HG02763 (cell line): ENCODE data around the gene PRM2.

Experiments used
- ATAC-seq: cut with Tn5 transposase; IDR thresholded peaks from one replicate; pipeline ENCODE4 v1.9.1; 2021; ENCODE audit warnings: mild to moderate bottlenecking, moderate library complexity; ENCODE audit not compliant: unreplicated experiment

PRM2 gene

DNA sequence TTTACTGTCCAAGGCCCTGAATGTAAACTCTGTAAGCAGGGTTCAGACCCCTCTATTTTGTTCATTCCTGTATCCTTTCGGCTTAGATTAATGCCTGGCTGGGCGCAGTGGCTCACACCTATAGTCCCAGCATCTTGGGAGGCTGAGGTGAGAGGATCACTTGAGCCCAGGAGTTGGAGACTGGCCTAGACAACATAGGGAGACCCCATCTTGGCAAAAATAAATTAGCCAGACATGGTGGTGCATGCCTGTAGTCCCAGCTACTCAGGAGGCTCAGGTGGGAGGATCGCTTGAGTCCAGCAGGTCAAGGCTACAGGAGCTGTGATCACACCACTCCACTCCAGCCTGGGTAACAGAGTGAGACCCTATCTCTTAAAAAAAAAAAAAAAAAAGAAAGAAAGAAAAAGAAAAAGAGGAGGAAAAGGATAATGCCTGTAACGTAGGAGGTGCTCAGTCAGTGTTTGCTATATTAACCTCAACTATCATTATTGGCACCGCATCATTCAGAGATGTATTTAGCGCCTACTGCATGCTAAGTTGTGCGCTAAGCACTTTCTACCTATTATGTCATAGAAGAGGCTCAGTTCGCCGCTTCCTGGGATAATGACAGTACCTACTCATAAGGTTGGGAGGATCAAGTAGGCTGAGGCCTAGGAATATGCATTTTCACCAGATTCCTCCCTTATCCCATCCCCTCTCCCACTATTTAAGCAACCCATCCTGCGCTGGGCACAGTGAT lies 25.3 kb downstream of the PRM2 start:
- ATAC-seq = no peak

DNA sequence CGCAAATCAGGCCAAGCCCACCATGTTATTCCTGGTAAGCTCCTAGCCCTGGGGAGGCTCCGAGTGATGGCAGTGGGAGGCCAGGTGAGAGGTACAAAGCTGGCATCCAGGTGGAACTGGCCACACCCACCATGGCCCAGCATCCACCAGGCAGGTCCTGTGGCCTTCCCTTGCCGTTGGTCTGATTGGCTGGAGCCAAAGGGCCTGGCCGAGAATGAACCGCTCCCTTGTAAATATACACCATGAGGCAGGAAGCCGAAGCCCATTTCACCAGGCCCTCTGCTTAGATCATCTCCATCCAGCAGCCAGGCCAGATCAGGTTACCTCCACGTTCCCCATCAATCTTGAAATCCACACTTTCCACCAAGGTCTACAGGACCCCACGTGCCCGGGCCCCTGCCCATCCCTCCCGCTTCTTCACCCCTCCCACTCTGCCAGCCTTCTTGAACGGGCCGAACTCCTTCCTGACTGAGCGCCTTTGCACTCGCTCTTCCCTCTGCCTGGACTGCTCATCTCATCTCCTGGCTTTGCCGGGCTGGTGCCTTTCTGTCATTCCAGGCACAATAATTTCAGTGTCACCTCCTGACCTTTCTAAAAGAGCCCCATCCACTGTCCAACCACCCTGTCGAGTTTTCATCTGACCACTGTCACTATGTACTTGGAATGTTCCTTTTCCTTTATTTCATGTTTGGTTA lies 26.0 kb downstream of the PRM2 start:
- ATAC-seq = no peak

DNA sequence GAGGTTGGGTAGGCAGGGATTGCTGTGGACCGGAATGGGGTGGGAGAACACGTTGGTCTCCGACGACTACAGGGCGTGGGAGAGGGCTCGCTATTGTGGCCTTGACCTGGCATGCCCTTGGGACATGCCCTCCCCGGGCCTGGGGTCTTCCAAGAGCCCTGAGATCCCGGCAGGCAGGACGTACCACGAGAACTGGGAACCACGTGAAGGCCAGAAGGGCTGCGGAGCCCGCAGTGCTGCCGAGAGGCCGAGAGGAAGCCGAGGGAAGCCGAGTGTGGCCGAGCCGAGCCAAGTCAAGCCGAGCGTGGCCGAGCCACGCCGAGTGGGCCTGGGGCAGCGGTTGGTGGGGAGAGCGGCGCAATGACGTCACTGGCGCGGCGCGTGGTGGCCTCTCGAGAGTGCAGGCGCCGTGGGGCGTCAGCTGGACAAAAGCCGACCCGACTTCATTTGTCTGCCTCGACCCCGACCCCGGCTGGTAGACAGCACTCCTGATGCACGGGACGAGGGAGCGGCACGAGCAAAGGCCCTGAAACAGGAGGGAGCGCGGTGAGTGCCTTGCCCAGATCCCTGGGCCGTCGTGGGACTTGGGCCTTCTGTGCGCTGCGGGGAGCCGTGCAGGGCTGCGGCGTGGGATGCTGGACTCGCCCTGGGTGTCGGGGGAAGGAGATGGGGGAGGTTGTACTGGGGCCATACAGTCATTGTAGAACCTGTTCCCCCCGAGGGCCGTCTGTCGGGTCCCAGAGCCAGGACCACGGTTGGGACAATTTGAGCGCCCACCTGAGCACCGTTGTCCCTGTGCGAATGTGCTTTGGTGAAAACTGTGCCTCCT lies 26.8 kb downstream of the PRM2 start:
- ATAC-seq = no peak

DNA sequence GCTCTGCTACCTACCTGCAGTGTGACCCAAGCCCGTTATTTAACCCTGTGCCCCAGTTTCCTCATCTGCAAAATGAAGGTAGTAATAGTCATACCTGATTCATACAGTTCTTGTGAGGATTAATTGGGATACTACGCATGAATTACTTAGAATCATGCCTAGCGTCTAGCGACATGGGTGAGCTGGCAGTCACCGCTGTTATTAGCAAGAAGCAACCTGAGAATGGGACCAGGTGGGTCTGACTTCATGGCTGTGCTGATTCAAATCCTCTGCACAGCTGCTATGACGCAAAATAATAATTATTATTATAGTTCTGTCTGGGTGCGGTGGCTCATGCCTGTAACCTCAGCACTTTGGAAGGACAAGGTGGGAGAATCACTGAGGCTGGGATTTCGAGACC lies 28.1 kb downstream of the PRM2 start:
- no peak for ATAC-seq

GRCh38 chr16:11245988-11246387 lies 30.3 kb downstream of the PRM2 start:
- no peak for ATAC-seq

DNA sequence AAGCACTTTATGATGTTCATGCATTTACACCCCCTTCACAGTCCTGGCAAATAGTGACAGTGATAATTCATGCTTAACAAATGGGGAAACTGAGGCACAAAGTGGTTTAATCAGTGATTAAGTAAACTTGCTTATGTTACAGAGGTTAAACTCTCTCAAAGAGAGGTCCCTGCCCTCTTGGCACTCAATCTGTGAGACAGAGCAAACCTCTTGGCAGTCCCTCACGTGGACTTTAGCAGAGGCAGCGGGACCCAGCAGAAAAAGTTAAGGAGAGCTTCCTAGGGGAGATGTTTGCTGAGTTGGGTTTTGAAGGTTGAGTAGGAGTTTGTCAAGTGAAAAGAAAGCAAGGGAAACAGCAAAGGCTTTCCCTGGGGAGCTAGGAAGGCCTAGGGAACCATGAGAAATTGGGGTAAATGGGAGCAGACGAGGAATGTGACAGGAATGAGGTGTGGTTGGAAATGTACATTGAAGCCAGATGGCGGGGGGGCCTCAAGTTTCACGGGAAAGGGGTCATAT lies 31.0 kb downstream of the PRM2 start:
- no peak for ATAC-seq

- no peak for ATAC-seq
Observed at GRCh38 chr16:11242658-11243057, 33.6 kb downstream of the PRM2 start.

DNA sequence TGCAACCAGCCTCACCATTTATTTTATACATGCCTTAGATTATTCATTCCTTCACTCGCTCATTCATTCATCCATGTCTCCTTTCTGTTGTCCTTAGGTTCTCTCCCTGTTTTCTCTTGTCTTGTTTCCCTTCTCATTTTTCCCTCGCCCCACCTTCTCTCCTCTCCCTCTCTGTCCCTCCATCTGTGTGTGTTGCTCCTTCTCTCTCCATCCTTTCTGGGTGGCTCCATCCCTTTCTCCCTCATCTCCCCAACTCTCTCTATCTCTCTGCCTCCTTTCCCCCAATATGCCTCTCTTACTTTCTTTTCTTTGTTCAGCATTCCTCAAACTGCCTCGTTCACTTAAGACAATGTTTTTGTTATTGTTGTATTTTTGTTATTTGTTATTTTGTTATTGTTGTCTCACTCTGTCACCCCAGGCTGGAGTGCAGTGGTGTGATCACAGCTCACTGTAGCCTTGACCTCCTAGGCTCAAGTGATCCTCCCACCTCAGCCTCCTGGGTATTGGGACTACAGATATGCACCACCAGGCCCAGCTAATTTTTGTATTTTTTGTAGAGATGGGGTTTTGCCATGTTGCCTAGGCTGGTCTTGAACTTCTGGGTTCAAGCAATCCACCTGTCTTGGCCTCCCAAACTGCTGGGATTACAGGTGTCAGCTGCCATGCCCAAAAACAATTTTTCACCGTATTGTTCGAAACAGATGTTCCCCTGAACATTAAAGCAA lies 34.6 kb downstream of the PRM2 start:
- no peak for ATAC-seq

DNA sequence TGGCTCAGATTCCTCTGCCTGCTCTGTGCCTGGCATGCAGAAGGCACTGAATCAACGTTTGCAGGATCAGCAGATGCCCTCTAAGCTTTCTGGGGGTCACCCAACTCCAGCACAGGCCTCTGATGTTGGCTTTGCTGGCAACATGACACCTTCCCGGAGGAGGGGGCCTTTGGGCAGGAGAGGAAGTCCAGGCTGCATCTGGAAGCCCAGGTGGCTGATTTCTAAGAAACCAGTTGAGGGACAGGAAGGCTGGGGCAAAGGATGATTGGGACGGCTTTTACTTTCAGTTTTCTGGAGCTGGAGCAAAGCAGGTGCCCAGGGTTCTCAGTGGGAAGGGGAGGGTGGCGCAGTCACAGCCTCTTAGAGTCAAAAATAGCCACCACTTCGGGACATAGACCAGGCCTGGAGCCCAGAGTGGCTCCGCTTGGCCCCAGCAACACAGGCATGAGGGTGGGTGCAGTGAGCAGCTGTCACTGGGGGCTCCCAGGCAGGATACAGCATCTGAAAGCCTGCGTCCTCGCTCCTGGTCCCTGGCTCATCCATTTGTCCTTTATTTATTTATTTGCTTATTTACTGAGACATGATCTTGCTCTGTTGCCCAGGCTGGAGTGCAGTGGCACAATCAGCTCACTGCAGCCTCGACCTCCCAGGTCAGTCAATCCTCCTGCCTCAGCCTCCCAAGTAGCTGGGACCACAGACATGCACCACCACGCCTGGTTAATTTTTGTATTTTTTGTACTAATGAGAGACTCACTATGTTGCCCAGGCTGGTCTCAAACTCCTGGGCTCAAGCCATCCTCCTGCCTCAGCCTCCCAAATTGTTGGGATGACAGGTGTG lies 35.4 kb downstream of the PRM2 start:
- no peak for ATAC-seq

GRCh38 chr16:11239644-11240632 lies 36.3 kb downstream of the PRM2 start:
- ATAC-seq = no peak

DNA sequence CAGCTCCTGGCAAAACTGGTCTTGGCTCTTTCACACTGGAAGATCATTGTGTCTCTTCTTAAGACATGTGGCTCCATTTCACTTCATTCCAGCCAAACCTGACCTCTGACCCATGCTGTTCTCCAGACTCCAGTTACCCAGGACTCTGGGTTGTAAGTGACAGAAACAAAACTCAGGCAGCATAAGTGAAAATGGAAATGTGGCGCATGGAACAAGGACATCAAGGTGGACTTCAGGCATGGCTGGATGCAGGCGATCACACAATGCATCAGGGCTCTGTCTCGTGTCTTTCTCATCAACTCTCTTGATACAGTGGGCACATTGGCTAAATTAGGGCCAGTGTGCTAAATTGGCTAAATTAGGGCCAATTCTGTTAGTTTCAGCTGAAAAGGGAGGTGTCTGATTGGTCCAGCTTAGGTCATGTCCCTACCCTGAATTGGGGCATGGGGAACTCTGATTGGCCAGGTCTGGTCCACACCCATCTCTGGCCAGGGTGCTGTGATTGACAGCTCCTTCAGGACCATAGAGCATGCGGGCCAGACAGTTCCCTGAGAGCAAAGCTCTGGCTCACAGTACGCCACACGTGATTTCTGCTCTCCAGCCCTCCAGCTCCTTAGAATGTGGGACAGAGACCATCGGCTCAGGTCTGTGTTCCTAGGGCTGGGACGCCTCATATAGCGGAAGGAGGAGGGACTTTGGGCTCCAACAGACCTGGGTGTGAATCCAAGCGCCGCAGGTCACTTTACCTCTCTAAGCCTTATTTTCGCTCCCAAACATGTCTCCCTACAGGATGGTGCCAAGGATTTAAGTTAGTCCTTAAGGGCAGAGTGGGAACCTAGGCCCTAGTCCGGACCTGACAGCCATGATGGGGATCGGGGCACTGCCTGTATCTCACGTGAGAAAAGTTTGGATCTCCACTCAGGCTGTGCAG lies 37.7 kb downstream of the PRM2 start:
- ATAC-seq = no peak

DNA sequence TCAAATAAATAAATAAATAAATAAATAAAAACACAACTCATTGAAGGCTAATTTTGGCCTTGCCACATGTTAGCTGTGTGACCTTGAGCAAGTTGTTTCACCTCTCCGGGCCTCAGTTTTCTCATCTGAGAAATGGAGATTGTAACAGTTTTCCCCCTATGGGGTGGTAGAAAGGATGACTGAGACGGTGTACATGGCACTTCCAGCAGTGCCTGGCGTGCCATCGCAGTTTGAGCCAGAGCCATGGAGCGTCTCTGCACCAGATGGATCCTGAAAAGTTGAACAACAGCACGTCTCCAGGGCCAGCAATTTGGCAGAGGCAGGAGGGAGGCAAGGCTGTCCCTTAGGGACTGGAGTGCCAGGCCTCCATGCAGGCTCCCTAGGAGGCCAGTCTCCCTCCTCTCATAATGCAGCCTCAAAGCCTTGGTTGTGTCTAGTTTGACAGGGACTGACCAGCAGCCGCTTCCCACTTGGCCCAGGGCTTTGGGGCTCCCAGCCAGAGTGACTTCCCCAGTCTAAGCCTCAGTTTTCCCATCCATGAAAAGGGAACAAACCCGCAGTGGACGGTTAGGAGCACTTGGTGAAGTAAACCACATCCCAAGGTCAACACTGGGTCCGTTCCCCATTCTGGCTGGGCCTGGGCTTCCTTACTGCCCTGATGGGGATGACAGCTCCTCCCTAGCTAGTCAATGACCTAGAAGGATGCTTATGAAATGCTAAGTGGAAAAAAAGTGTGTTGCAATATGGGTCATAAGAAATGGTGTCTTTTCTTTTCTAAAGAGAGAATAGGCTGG lies 39.6 kb downstream of the PRM2 start:
- ATAC-seq = no peak

GRCh38 chr16:11235703-11235991 lies 40.6 kb downstream of the PRM2 start:
- ATAC-seq = no peak

DNA sequence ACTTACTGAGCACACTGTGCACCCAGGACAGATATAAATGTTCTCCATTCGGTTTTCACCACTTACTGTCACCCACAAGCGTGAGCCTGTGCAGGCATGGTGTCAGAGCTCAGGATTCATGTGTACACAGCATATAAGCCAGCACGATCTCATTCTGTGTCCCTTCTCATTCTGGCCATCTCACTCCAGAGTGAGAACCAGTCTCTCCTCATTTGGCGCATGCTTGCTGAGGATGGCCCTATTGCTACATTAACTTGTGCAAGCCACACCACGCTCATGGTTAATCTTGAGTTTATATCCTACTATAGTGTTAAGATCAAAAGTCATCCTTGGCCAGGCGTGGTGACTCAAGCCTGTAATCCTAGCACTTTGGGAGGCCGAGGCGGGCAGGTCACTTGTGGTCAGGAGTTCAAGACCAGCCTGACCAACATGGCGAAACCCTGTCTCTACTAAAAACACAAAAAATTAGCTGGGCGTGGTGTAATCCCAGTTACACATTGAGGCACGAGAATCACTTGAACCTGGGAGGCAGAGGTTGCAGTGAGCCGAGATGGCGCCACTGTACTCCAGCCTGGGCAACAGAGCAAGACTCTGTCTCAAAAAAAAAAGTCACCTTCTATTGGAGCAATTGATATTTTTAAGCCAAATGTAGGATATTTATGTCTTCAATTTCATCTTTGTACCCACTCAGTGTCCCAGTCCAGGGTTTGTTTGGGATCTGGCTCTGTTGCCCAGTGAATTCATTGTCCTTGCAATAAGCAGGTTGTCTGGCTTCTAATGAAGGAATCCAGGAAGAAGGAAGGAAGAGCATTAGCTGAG lies 41.2 kb downstream of the PRM2 start:
- no peak for ATAC-seq

DNA sequence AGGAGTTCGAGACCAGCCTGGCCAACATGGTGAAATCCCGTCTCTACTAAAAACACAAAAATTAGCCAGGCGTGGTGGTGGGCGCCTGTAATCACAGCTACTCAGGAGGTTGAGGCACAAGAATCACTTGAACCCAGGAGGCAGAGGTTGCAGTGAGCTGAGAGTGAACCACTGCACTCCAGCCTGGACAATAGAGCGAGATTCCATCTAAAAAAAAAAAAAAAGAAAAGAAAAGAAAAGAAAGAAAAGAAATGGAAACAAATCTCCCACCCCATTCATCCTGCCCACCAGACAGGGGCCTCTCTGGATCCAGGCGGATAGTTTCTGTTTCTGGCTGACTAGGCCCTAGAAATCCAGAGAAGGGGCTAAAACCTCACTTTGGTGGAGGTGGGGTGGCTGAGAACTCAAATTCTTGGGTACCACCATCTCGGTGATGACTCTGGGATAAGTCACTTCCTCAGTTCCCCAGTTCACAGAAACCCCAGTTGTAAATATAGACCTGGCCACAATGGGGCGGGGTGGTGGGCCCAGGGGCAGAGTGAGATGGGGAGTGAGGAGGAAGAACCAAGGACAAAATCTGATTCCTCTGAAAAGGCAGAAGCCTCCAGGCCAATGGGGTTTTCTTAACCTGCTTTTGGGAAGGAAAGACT lies 42.4 kb downstream of the PRM2 start:
- ATAC-seq = no peak
